Occipital lobe (tissue), 3 donors: ENCODE measurements around the gene KCNE3. TPM values are rescaled to one million over a fixed set of nuclear protein-coding genes. Genes with fewer than 3 reads are reported as not detected.
"Not testable (repeated sequence)": the region's sequence is repeated elsewhere in the genome, so short reads cannot be mapped to it uniquely, and the experiment has no call there.

ENCODE experiments used
- DNase-seq: peaks from one replicate; lab custom pipeline; 2025; lab: John Stamatoyannopoulos, UW
- small RNA-seq: library from RNA; depleted of rRNA; stranded (forward); fragments of <200 nt; gene quantifications from one replicate; pipeline ENCODE3, GENCODE V24; 2014
- total RNA-seq: library from RNA; depleted of rRNA; stranded (reverse); fragments of >200 nt; gene quantifications from one replicate; pipeline ENCODE4 v1.2.3, GENCODE V29; 2014

Gene KCNE3
- total RNA-seq, 1 donor from 2014 or later, result 1.7 TPM

DNA sequence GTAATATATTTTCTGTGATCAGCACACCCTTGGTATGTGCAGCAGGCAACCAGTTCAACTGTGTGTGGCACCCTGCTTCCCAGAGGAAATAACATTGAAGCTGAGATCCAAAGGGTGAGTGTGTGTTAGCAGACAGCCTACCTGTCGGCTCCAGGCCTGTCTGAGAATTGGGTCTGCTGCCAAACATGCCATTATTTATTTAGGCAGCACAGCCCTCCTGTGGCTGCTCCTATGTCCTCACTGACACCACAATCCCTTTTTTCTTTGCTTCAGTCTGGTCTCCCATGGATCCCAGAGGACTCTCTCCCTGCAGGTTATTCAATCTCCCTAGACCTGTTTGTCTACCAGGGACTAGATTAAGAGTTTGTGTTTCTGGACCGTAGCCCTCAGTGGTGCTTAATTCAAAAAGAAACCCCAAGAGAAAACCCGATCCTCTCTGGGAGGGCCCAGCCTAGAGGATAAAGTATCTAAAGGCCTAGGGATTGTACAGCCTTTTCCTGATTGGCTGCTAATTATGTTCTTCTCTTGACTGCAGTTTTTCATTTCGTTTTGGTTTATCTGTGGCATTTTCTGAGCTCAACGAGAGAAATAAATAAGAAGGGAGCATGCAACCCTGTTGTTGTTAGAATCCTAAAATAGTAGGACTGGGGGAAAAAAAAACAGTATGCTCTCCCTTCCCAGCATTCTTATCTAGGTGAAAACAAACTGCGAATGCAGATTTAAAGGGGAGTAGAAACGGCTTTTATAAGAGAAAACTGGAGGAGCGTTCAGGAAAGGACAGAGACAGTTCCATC lies 24.1 kb downstream of the KCNE3 start:
- DNase-seq, result no peak

- no peak for DNase-seq
These were observed 24.7 kb downstream of the KCNE3 start for GRCh38 chr11:74442636-74443035.

GRCh38 chr11:74438681-74439080 lies 28.7 kb downstream of the KCNE3 start:
- no peak for DNase-seq

DNA sequence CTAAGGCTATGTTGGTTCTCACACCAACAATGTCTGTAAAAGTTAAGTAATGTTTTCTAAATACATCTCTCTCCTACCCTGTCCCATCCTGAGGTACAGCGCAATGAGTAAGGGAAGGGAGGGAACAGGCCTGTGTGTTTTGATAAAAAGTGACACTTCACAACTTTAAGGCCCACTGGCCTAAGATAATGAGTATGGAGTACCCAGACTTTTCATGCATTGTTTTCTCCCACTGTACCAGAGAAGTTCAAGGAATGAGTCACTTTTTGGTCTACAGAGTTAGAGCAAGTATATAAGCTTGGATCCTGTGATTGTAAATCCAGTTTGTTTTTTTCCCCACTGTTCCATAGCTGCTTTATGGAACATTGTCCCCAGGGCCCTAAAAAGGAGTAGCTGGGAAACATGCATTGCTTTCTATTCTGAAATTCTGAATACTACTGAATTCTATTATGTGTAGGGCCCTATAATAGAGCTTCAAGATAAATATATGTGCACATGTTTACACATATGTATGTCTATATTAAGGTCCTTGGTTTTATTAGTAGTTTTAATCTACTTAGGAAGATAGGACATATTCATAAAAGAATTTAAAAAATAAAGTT lies 29.8 kb downstream of the KCNE3 start:
- DNase-seq, result no peak

DNA sequence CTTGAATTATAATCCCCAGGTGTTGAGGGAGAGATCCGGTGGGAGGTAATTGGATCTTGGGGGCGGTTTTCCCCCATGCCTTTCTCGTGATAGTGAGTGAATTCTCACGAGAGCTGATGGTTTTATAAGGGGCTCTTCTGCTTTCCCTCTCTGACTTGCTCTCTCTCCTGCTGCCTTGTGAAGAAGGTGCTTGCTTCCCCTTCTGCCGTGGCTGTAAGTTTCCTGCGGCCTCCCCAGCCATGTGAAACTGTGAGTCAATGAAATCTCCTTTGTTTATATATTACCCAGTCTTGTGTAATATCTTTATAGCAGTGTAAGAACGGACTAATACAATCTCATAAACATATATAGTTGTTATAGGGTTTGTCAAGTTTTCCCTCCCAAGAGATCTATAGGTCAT lies 32.8 kb downstream of the KCNE3 start:
- no peak for DNase-seq

GRCh38 chr11:74429205-74429604 lies 38.1 kb downstream of the KCNE3 start:
- no peak for DNase-seq

DNA sequence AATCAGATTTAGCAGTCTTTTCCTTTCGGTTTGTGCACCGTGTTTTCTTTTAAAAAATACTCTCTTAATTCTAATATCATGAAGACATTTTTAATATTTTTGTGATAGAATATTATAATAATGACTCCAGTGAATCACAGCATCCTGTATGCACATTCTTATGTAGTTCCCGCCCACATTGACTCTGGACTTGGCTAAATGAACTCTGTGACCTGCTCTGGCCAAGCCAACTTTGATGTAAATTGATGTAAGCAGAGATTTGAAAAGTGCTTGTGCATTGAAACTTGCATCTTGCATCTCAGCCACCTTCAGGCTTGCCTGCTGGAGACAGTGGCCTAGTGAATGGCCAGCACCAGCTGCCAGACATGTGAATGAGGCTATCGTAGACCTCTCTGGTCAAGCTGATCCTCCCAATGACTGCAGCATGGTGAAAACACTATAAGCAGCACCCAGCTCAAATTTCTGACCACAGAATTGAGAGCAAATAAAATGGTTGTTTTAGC lies 39.9 kb downstream of the KCNE3 start:
- DNase-seq, result no peak

DNA sequence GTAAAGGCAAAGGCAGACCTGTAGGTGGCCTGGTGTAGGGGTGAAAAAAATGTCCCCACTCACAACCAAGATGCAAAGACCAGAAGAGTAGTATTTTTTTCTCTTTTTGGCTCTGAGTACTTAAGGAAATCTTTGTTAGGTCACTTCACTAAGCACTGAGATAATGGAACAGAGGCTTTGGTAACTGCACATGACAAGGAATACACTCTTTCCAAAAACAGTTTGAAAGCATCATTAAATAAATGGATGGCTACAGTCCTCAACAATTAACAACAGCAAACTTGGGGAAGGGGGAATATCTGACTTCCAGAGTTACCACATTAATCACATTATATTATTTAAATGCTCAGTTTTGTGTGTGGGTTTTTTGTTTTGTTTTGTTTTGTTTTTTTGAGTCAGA lies 42.2 kb downstream of the KCNE3 start:
- no peak for DNase-seq

- DNase-seq, result no peak
These were observed 48.8 kb downstream of the KCNE3 start for GRCh38 chr11:74418509-74418895.

GRCh38 chr11:74417860-74418508 lies 49.4 kb downstream of the KCNE3 start:
- no peak for DNase-seq

DNA sequence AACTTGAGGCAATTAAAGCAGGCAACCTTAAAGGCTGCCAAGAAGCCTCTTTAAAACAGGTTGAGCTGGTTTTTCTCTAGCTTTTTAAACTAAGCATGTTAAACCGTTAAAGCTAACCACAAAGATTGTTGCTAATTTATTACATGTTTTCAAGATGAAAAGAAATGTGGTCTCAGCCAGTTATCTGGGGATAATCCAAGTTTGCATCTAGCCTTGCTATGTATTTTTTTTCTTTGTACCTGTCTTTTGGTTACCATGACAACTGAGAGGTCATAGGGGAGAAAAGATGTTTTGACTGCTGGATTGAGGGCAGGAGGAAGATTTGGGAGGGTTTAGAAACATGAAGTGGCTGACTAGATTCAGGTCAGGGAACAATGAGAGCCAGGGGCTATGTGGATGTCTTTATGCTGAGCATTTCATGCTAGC lies 50.0 kb downstream of the KCNE3 start:
- DNase-seq, result no peak

GRCh38 chr11:74416974-74417373 lies 50.4 kb downstream of the KCNE3 start:
- not testable (repeated sequence) for DNase-seq

- DNase-seq, result no peak
These were observed 54.5 kb downstream of the KCNE3 start for GRCh38 chr11:74412733-74413359.

DNA sequence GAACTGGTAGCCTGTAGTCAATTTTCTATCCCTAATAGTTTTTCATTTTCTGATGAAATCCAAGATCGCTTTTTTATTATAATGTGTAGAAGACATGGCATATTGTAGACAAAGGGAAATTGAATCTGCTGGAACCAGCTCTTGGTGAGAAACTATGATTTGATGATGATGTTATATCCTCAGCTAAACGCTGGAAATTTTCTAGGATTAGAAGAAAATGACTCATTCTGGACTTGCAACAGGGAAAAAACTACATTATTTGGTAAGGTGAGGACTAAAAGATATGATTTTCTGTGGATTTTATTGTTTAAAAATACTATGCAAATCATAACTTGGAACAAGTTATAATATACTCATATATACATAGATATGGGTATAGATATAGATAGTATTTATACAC lies 55.0 kb downstream of the KCNE3 start:
- DNase-seq, result no peak

DNA sequence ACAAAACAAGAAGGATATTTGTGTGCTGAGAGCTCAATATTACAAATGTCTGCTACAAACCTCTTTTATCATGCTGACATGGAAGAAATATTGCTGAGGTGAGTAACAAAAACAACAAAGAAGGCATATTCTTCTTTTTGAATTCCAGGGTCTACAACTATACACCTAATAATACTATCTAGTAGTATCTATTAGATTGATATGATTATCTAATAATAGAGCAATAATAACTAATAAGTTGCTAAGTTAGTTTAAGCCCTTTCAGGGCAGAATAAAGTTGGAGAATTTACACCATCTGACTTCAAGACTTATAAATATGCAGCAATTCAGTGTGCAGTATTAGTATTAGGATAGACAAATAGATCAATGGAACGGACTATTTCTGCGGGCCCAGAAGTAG lies 57.7 kb downstream of the KCNE3 start:
- no peak for DNase-seq

Small RNAs within 50 kb of the gene (small RNA-seq; reads per million reads assigned to genes)
- gene CYCSP27, result not detected

Other genes starting within 250 kb of the KCNE3 start
- not detected for gene P4HA3, start 155.9 kb downstream of the KCNE3 start, total RNA-seq
- gene PGM2L1, start 69.1 kb downstream of the KCNE3 start, total RNA-seq, result 182 TPM
- 3.1 TPM for gene LIPT2, start 26.2 kb upstream of the KCNE3 start, total RNA-seq
- 14.5 TPM for gene POLD3, start 125.0 kb upstream of the KCNE3 start, total RNA-seq